WERI-Rb-1 (cell line): ENCODE data around the gene MNS1.
"Not testable (repeated sequence)": the region's sequence is repeated elsewhere in the genome, so short reads cannot be mapped to it uniquely, and the experiment has no call there.

Source experiments
- DNase-seq: peaks from one replicate; pipeline ENCODE4 v3.0.0-alpha.2; 2020
- H3K27ac ChIP-seq: fragments of 250-450 bp; sonication (Bioruptor Pico); 2 replicates; pipeline ENCODE4 v1.5.1; 2020; ENCODE audit warnings: mild to moderate bottlenecking, moderate library complexity
- H3K27me3 ChIP-seq: fragments of 250-450 bp; sonication (Bioruptor Pico); 2 replicates; pipeline ENCODE4 v1.5.1; 2021; ENCODE audit warnings: mild to moderate bottlenecking, low read depth, moderate library complexity; ENCODE audit not compliant: insufficient read depth, severe bottlenecking
- H3K36me3 ChIP-seq: fragments of 250-450 bp; sonication (Bioruptor Pico); 2 replicates; pipeline ENCODE4 v1.5.1; 2020; ENCODE audit warnings: mild to moderate bottlenecking, moderate library complexity
- H3K4me3 ChIP-seq: 2 replicates; pipeline ENCODE4 v1.5.1; 2011; ENCODE audit warnings: low read depth, mild to moderate bottlenecking, control low read depth, low read length
- H3K9me3 ChIP-seq: fragments of 250-450 bp; sonication (Bioruptor Pico); 2 replicates; pipeline ENCODE4 v1.5.1; 2021; ENCODE audit warnings: mild to moderate bottlenecking, moderate library complexity; ENCODE audit not compliant: severe bottlenecking
- TF ChIP-seq, protein P1 (sequence below): IDR thresholded peaks from 2 replicates; pipeline ENCODE4 v1.5.1; 2011; ENCODE audit warnings: low read depth, mild to moderate bottlenecking, control low read depth, inconsistent platforms, low read length

The MNS1 gene

DNA sequence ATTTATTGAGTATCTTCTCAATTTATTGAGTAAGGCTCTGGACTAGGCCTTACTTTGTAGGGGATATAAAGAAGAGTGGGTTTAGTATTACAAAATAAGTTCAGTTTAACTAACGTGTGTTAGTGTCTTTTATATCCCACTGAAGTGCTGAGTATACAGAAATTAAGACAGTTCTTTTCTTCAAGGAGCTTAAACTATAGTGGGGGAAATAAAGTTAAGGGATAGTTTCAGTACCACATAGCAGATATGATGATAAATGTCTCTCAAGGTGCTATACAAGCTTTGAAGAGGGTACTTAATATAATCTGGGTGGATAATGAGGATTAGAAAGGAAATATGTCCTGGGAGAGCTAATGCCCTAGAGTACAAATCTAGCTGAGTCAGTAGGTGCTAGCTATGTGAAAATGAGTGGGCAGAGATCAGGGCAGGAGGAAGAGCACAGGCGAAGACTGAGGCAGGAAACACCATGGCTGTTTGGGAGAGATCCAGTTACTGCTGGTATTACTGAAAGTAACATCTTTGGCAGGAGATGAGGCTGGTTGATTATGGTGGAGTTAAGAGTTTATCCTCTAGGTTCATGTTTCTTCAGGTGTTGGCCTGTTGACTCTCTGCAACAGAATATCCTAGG lies 53.7 kb downstream of the MNS1 start:
- no peaks in the 10 kb centered on the region for H3K9me3 ChIP-seq
- TF ChIP-seq, protein P1, sequence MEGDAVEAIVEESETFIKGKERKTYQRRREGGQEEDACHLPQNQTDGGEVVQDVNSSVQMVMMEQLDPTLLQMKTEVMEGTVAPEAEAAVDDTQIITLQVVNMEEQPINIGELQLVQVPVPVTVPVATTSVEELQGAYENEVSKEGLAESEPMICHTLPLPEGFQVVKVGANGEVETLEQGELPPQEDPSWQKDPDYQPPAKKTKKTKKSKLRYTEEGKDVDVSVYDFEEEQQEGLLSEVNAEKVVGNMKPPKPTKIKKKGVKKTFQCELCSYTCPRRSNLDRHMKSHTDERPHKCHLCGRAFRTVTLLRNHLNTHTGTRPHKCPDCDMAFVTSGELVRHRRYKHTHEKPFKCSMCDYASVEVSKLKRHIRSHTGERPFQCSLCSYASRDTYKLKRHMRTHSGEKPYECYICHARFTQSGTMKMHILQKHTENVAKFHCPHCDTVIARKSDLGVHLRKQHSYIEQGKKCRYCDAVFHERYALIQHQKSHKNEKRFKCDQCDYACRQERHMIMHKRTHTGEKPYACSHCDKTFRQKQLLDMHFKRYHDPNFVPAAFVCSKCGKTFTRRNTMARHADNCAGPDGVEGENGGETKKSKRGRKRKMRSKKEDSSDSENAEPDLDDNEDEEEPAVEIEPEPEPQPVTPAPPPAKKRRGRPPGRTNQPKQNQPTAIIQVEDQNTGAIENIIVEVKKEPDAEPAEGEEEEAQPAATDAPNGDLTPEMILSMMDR: no peak
- H3K27me3 ChIP-seq: no peaks in the 10 kb centered on the region
- H3K4me3 ChIP-seq: no peak overlapping the region
- DNase-seq: no peak
- no peak overlapping the region for H3K27ac ChIP-seq
- H3K36me3 ChIP-seq: no peaks in the 10 kb centered on the region

DNA sequence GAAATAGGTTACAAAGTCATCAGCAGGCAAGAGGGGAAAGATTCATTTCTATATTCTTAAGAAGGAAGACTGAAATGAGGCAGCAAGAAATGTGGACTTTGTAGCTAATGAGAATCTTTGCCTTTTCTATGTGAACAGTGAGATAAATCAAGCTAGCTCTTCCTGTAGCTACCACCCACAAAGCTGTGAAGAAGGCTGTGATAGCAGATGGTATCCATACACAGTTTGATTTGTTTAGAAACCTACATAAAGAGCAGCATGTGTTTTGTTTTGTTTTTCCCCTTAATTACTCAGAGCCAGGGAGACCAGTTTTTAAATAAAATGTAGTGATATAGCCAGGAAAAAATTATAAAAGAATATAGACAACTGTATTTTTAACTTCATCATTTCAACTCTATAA lies 54.2 kb downstream of the MNS1 start:
- H3K27me3 ChIP-seq: no peaks in the 10 kb centered on the region
- TF ChIP-seq, protein P1: no peak
- DNase-seq: no peak
- no peaks in the 10 kb centered on the region for H3K36me3 ChIP-seq
- H3K9me3 ChIP-seq: no peaks in the 10 kb centered on the region
- no peak overlapping the region for H3K27ac ChIP-seq
- no peak overlapping the region for H3K4me3 ChIP-seq

DNA sequence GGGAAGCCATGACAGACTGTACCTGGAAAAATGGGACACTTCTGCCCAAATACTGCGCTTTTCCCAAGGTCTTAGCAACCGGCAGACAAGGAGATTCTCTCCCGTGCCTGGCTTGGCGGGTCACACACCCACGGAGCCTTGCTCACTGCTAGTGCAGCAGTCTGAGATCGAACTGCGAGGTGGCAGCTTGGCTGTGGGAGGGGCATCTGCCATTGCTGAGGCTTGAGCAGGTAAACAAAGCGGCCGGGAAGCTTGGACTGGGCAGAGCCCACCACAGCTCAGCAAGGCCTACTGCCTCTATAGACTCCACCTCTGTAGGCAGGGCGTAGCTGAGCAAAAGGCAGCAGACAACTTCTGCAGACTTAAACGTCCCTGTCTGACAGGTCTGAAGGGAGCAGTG lies 65.7 kb downstream of the MNS1 start:
- DNase-seq, H3K27ac ChIP-seq, H3K36me3 ChIP-seq: not testable (repeated sequence)

DNA sequence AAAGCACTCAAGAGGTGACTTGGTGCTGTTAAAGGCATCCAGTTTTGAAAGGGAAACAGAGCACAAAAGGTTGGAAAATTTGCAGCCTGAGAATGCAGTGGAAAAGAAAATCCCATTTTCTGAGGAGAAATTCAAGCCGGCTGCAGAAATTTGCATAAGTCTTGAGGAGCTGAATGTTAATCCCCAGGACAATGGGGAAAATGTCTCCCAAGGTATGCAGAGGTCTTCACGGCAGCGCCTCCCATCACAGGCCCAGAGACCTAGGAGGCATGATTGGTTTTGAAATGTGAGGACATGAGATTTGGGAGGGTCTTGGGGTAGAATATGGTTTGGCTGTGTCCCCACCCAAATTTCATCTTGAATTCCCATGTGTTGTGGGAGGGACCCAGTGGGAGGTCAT lies 67.6 kb downstream of the MNS1 start:
- not testable (repeated sequence) for H3K27ac ChIP-seq, DNase-seq, H3K4me3 ChIP-seq, H3K27me3 ChIP-seq, H3K9me3 ChIP-seq, H3K36me3 ChIP-seq

More for the DNA sequence above, 65.7 kb downstream of the MNS1 start:
- H3K27me3 ChIP-seq, H3K9me3 ChIP-seq, H3K4me3 ChIP-seq: not testable (repeated sequence)

DNA sequence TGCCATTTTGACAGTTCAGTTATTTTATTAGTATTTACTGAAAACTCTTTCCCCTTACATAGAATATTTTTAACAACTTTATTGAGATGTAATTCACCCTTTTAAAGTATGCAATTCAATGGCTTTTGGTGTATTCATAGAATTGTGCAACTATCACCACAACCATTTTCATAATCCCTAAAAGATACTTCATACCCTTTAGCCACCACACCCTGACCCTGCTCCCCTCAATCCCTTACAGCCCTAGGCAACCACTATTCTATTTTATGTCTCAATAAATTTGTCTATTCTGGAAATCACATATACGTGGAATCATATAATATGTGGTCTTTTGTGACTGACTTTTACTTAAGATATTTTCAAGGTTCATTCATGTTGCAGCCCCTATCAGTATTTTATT lies 70.0 kb downstream of the MNS1 start:
- Histone ChIP-seq H3K27me3 (no peaks in the 10 kb centered on the region), H3K9me3 (no peaks in the 10 kb centered on the region), H3K4me3 (no peak overlapping the region), H3K27ac (no peak overlapping the region), H3K36me3 (no peaks in the 10 kb centered on the region)
- no peak for DNase-seq
- TF ChIP-seq, protein P1: no peak

DNA sequence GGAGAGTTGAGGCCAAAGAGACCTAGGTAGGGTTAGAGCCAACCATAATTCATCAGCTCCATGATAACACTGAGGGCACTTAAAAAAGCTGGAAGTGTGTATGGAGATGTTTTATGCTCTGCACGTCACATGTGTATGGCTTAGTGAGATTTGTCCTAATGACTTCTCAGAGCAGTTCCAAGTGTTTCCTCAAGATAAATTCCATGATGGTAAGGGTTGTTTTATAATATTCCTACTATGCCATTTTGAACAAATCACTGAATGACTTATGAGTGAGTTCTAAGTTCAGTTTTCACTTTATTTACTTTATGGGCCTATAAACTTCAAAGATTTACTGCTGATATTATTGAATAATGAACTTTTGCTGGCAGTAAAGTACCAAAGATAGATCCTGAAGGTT lies 71.7 kb downstream of the MNS1 start:
- Histone ChIP-seq H3K36me3 (no peaks in the 10 kb centered on the region), H3K9me3 (no peaks in the 10 kb centered on the region), H3K4me3 (no peak overlapping the region), H3K27me3 (no peaks in the 10 kb centered on the region), H3K27ac (no peak overlapping the region)
- DNase-seq: no peak
- TF ChIP-seq, protein P1: no peak

DNA sequence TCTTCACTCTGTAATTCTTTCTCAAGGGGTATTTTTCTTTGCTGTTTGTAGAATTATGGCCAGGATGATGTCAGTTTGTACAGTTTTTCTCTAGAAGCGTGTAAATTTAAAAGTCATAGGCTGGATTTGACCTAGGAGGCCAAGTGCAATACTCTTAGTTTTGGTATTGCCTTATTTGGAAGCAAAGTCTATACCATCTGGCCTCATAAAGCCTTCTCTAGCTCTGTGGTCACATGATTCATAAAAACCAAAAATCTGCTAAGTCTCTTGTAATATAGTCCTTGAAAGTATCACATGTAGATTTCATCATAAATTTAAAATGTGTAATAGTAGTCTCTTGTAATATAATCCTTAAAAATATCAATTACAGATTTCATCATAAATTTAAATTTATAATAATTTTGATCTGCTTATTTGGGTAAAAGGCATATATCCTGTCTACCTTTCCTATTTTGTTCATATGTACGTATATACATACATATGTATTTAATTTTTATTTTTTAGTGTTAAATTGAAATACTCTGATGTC lies 74.1 kb downstream of the MNS1 start:
- Histone ChIP-seq H3K27ac (no peak overlapping the region), H3K9me3 (no peaks in the 10 kb centered on the region), H3K4me3 (no peak overlapping the region), H3K36me3 (no peaks in the 10 kb centered on the region), H3K27me3 (no peaks in the 10 kb centered on the region)
- no peak for DNase-seq
- TF ChIP-seq, protein P1: no peak
